GM19023 (cell line): ENCODE data around the gene DDIT4L.
"Not testable (repeated sequence)": the region's sequence is repeated elsewhere in the genome, so short reads cannot be mapped to it uniquely, and the experiment has no call there.

Experiments used
- ATAC-seq: cut with Tn5 transposase; IDR thresholded peaks from one replicate; pipeline ENCODE4 v1.9.1; 2021; ENCODE audit warnings: mild to moderate bottlenecking, moderate library complexity; ENCODE audit not compliant: unreplicated experiment

The DDIT4L gene

GRCh38 chr4:100166297-100167039, 23.8 kb downstream of the DDIT4L start:
- no peak for ATAC-seq

DNA sequence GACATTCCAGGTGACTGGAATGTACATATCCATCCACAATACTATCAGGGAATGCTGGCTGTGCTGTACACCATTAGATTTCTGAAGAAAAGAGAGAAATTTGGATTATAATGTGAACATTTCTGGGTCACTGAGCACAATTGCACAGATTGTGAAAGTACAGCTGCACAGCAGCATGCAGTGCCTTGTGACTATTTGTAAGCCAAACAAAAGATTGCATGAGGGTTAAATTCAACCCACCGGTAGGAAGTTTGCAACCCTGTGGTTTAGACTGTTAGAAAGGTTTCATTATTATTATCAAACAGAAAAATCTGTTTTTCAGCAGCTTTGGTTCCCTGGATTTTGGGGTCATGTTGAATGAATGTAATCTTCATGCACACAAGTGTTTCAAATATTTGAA, 24.5 kb downstream of the DDIT4L start:
- no peak for ATAC-seq

DNA sequence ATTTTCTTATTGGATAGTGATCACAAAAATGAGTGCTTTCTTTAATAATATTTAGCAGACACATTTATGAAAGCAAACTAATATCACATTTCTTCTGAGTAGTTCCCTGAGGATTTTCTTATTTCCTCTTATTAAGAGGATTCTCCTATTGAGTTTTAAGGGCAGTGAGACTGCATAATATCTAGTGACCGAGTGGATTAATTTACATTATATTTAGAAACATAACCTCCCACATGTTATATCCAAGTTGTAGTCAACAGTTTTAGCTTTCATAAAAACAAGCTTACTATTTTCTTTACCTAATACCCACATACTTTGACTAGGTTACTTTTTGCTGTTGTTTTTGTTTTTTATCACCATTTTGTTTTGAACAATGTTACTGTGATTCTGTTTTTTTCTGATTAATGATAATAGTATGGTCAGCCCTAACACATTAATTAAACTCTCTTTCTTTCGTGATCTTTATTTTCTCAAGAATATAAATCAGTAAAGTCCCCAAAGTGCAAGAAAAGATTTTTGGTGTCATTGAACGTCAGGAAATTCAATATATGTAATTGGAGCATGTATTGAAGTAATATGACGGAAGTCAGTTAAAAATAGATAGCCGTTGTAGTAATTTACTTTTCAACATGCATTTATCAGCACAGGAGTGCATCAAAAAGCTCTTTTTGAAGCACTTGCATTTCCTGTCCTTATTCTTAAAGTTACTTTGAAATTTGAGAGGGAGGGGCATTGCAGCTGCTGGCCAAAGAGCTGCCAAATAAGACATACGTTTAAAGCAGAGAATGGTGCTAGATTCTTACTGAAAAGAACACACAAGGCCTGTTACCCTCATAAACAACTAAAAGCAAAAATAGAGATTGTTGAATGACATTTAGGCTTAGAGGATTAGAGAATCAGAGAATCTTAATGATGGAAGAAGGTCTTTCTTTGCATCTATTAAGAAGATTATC, 25.2 kb downstream of the DDIT4L start:
- no peak for ATAC-seq

- ATAC-seq: peak; percentile 78
Observed at GRCh38 chr4:100162027-100162685, 28.1 kb downstream of the DDIT4L start.

- ATAC-seq: no peak
Observed at GRCh38 chr4:100149190-100149589, 41.1 kb downstream of the DDIT4L start.

GRCh38 chr4:100147684-100148083, 42.6 kb downstream of the DDIT4L start:
- ATAC-seq: no peak

GRCh38 chr4:100147198-100147597, 43.1 kb downstream of the DDIT4L start:
- no peak for ATAC-seq

DNA sequence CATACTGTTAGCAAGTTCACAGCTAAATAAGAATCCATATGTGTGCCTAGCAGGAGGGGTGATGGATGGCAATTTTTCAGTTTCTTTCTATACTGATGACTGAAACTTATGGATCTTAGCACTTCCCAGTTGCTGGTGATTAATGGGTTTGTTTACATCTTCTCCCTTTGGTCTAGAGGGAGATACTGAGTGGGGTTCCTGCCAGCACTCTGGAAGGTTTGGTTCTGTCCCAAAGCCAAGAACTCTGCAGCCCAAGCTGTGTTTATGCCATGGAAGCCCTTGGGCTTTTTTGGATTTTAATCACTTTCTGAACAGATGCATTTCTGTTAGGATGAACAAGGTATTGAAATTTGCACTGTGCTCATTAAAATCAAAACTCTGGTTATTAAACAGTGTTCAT, 43.5 kb downstream of the DDIT4L start:
- no peak for ATAC-seq

DNA sequence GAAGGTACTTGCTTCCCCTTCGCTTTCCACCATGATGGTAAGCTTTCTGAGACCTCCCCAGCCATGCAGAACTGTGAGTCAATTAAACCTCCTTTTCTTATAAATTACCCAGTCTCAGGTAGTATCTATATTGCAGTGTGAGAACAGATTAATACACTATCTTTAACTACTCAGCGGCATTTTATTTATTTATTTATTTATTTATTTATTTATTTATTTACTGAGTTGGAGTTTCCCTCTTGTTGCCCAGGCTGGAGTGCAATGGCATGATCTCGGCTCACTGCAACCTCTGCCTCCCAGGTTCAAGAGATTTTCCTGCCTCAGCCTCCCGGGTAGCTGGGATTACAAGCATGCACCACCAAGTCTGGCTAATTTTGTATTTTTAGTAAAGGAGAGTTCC, 52.9 kb downstream of the DDIT4L start:
- ATAC-seq: not testable (repeated sequence)
